Measurements from ENCODE around the gene IL17RE.
"Not testable (repeated sequence)": the region's sequence is repeated elsewhere in the genome, so short reads cannot be mapped to it uniquely, and the experiment has no call there.

IL17RE gene

DNA sequence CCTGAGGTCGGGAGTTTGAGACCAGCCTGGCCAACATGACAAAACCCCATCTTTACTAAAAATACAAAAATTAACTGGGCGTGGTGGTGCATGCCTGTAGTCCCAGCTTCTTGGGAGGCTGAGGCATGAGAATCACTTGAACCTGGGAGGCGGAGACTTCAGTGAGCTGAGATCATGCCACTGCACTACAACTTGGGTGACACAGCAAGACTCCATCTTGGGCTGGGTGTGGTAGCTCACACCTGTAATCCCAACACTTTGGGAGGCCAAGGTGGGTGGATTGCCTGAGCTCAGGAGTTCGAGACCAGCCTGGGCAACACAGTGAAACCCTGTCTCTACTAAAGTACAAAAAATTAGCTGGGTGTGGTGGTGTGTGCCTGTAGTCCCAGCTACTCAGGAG lies 26.4 kb upstream of the IL17RE start:
- in situ Hi-C loops (cut with HindIII; ENCODE audit: low pct_ligation_motif_present, low pct_unique_long_range_greater_than_20kb, low sequenced_read_pairs); DNase-seq: not testable (repeated sequence)

DNA sequence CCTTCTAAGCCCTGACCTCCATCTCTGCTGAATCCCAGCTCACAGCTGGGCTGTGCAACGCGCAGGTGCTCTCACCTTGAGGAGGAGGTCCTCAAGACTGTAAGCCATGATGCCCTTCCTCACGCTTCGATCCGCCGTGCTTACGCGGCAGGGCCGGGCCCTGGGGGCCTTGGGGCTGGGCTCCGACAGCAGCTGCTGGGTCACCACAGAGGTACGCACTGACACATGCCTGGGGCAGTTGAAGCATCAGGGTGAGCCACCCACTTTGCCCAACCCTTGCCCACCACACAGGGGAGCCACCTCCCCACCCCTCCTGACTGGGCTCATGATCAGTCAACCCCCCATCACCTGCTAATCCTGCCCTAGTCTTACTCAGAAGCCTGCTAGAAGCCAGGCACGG lies 25.7 kb upstream of the IL17RE start:
- DNase-seq = no peak
- in situ Hi-C loops (cut with HindIII; ENCODE audit: low pct_ligation_motif_present, low pct_unique_long_range_greater_than_20kb, low sequenced_read_pairs) = no loop called here

DNA sequence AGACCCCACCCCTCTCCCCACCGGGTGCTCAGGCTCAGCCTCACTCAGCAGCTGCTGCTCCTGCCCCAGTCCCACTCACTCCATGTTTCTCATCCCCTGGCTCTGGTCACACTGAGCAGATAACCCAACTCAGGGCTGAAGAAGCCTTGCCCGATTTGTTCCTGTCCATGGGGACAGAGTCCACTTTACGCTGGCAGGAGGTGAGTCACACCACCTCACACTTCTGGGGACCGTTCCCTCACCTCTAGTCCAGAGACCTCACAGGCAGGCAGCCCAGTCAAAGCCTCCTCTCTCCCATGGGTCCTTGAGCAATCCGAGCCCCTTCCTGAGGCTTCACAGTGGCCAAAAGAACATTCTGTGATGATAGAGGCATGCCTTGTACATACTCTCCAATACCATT lies 23.9 kb upstream of the IL17RE start:
- DNase-seq = no peak
- in situ Hi-C loops (cut with HindIII; ENCODE audit: low pct_ligation_motif_present, low pct_unique_long_range_greater_than_20kb, low sequenced_read_pairs) = no loop called here

DNA sequence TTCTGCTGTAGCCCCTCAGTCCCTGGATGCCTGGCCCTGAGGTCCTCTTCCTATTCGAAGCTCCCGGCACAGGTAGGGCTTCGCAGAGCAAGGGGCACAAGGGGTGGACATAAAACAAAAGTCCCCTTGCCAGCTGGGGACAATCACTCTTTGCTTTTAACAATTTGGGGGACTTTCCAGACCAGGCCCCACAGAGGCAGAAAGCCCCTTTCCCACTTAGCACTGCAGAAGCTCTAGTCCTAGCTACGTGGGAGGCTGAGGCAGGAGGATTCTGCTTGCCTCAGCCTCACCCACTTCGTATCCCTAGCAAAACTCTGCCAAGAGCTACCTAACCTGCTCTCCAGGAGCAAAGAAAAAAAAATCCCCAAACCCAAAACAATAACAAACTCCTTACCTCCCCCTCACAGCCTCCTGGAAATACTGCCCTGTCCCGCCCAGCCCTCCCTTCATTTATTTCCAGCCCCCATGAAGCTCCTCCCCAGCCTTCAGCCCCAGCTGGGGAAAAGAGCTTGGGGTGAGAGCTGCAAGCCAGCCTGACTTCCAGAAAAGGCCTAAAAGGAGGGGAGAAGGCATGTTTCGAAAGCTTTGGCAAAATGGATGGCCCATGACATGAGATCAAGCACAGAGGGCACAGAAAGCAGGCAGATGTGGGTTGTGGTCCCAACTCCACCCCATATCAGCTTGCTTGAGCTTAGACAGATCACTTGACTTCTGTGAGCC lies 22.7 kb upstream of the IL17RE start, which contains the start of gene CIDEC:
TSS of gene CIDEC (minus strand) at position 424 of the 720 bp plus-strand sequence. CDS start 1,767 bp downstream, outside the sequence.
- no peak for DNase-seq
- in situ Hi-C loops (cut with HindIII; ENCODE audit: low pct_ligation_motif_present, low pct_unique_long_range_greater_than_20kb, low sequenced_read_pairs) = no loop called here

DNA sequence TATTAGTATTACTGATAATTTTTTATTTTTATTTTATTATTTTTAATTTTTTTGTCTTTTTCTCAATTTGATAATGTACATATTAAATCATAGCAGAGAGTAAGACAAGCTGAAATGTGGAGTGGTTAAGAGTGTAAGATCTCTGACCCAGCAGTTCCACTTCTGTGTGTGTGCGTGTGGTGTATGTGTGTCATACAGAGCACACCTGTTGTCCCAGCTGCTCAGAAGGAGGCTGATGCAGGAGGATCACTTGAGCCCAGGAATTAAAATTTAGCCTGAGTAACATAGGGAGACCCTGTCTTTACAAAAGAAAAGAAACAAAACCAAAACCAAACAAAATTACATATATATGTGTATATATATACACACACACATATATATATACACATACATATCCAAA lies 21.2 kb upstream of the IL17RE start:
- no peak for DNase-seq
- in situ Hi-C loops (cut with HindIII; ENCODE audit: low pct_ligation_motif_present, low pct_unique_long_range_greater_than_20kb, low sequenced_read_pairs) = no loop called here

DNA sequence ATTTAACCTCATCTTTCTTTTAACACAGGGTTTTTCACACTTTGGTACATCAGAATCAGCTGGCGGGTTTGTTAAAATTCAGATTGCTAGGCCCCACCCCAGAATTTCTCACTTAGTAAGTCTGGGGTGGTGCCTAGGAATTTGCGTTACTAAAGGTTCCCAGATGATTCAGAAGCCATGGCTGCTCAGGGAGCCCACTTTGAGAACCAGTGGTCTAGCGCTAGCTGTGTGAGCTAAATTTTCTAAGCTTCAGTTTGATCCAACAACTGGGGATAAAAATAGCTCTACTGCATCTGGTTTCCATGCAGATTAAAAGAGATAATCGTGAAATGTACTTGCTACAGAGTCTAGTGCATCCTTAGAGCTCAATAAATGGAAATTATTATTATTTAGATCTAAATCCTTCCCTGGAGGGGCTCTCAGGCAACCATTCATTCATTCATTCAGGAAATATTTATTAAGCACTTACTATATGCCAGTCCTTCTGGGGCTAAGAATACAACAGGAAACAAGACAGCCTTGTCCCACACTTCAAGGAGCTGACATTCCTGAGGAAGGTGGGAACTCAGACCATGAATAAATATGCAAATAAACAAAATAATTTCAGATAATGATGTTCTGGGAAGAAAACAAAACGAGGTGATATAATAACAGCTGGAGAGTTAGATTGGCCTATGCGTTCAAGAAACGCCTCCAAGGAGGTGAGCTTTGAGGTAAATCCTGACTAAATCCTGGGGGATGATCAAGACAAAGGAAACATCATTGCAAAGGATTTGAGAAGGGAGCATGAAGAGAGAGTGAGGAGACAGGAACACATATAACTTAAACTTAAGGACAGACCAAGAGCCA lies 18.7 kb upstream of the IL17RE start:
- in situ Hi-C loops (cut with HindIII; ENCODE audit: low pct_ligation_motif_present, low pct_unique_long_range_greater_than_20kb, low sequenced_read_pairs) = no loop called here
- DNase-seq = no peak

DNA sequence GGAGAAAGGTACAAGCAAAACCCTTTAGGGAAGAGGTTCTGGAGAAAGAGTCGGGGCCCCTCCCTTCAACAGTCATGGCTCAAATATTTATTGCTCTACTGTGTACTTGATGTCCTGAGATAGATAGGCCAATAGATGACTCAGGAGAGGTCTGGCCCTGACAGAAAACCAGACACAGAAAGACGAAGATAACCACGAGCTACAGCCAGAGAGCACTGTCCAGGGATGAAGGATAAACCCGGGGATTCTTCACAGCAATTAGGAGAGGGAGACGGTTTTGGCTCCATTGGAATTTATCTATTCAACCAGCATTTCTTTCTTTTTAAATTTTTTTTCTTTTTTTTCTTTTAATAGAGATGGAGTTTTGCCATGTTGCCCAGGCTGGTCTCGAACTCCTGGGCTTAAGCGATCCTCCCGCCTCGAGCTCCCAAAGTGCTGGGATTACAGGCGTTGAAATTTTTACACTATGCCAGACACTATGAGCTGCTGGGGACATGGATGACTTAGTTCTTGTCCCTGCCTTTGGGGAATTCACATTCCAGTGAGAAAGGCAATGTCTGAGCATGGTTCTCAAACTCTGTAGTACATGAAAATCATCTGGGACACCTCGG lies 18.0 kb upstream of the IL17RE start:
- in situ Hi-C loops (cut with HindIII; ENCODE audit: low pct_ligation_motif_present, low pct_unique_long_range_greater_than_20kb, low sequenced_read_pairs) = no loop called here
- DNase-seq = peak; percentile 78

DNA sequence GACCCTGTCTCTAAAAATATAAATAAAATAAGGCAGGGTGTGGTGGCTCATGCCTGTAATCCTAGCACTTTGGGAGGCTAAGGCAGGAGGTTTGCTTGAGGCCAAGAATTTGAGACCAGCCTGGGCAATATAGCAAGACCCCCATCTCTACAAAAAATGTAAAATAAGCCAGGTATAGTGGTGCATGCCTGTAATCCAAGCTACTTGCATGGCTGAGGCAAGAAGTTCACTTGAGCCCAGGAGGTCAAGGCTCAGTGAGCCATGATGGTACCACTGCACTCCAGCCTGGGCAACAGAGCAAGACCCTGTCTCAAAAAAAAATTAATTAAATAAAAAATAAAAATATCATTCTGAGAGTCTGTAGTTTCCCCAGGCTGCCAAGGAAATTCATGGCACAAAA lies 16.3 kb upstream of the IL17RE start:
- in situ Hi-C loops (cut with HindIII; ENCODE audit: low pct_ligation_motif_present, low pct_unique_long_range_greater_than_20kb, low sequenced_read_pairs) = no loop called here

DNA sequence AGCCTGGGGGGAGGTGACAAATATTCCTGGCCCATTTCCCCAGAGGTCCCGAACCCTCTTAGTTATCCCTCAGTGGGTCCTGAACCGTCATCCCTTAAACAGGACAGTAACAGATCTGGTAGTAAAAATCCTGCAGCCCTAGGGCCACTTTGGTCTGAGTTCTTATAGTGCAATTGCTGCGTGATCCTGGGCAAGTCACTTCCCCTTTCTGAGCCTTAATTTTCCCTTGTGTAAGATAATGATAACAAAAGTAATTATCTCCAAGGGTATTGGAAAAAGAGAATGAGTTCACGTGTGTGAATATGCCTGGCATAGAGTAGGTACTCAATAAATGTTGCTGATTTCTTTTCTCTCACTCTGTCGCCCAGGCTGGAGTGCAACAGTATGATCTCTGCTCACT lies 15.2 kb upstream of the IL17RE start:
- DNase-seq = no peak

More for the DNA sequence above, 16.3 kb upstream of the IL17RE start:
- DNase-seq = no peak

DNA sequence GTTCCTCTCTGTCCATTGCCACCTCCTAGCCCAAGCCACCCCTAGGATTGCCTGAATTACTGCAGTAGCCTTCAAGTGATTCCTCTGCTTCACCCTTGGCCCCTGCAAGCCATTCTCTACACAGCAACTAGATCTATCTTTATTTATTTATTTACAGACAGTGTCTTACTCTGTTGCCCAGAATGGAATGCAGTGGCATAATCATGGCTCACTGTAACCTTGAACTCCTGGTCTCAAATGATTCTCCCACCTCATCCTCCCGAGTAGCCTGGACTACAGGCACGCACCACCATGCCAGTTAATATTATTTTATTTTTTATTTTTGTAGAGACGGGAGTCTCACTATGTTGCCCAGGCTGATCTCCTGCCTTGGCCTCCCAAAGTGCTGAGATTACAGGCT lies 14.1 kb upstream of the IL17RE start:
- no peak for DNase-seq
- in situ Hi-C loops (cut with HindIII; ENCODE audit: low pct_ligation_motif_present, low pct_unique_long_range_greater_than_20kb, low sequenced_read_pairs) = no loop called here

More for the DNA sequence above, 15.2 kb upstream of the IL17RE start:
- in situ Hi-C loops (cut with HindIII; ENCODE audit: low pct_ligation_motif_present, low pct_unique_long_range_greater_than_20kb, low sequenced_read_pairs) = no loop called here

DNA sequence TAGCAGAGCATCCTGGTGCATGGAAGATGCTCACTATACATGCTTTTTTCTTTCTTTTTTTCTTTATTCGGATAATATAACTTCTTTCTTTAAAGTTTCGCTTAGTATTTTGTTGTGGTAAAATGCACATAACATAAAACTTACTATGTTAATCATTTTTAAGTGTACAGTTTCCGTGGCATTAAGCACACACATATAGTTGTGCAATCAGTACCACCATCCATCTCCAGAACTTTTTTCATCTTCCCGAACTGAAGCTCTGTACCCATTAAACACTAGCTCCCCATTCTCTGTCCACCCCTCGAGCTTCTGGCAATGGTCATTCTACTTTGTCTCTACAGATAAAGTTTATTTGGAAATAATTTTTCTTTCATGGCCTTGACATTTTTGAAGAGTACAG lies 13.2 kb upstream of the IL17RE start:
- DNase-seq = no peak
- in situ Hi-C loops (cut with HindIII; ENCODE audit: low pct_ligation_motif_present, low pct_unique_long_range_greater_than_20kb, low sequenced_read_pairs) = no loop called here

DNA sequence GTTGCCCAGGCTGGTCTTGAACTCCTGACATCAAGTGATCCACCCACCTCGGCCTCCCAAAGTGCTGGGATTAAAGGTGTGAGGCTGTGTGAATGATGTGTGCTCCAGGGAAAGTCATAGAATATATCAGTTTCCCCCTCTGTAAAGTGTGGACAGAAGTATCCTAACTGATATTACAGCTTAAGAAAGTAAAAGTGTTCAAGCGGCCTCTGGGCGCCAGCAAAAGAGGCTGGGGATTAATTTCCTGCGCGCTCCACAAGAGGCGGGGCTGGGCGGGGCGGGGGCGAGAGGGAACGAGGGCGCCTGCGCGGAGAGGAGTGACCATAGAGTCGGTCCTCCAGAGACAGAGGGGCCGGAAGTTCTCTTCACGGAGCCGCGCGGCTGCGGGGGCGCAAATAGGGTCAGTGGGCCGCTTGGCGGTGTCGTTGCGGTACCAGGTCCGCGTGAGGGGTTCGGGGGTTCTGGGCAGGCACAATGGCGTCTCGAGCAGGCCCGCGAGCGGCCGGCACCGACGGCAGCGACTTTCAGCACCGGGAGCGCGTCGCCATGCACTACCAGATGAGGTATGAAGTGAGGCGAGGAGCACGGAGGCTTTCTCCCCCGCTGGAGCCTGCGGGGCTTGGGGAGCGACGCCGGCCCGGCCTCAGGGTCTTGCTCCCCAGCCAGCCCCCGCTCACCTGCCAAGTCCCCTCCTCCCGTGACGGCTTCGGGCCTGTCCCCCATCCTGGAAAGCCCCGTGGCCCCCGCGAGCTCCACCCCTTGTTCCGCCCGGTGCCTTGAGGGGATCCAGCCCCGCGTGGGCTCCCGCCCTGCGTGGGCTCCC lies 12.2 kb upstream of the IL17RE start, which contains the start of gene JAGN1:
TSS of gene JAGN1 (plus strand) at position 362 of the 823 bp plus-strand sequence. CDS start at position 475, 113 bp downstream.
- peak; percentile 82 for DNase-seq
- in situ Hi-C loops (cut with HindIII; ENCODE audit: low pct_ligation_motif_present, low pct_unique_long_range_greater_than_20kb, low sequenced_read_pairs) = no loop called here

DNA sequence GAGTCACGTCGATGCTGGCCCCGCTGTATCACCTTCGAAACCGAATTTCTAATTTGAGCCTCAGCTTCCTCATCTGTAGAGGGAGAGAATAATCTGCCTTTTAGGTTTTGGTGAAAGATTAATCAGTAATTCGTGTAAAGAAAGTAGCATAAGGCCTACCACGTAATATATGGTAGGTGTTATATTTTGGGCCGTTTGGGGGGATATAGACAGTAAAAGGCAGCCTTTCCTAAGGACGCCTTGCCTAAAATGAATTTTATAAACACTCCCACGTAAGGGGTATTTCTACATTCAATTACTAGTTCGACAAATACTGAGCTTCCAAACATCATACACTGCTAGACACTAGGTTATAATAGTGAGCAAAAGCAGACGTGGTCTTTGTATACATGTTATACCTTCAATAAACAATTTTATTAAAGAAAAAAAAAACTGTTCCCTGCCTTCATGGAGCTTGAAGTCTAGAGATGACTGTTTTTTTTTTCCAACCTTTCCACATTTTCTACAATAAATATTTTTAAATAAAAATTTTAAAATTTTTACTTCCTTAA lies 11.5 kb upstream of the IL17RE start:
- no peak for DNase-seq
- in situ Hi-C loops (cut with HindIII; ENCODE audit: low pct_ligation_motif_present, low pct_unique_long_range_greater_than_20kb, low sequenced_read_pairs) = no loop called here

DNA sequence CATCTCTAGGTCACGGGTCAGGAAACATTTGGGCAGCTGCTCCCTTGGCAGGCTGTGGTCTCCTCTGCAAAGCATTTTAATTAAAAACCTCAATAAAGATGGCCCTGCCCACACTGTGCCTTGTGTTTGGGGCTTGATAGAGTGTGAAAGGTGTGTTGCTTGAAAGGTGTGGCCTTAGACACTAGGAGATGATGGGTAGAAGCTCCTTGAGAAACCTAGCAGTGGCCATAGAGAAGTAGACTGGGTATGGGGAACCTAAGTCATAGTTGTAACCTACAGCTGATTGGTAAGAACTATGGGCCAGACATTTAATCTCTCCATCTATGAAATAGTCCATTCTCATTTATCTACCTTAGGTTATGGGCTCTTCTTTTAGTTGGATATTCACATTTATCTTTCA lies 8.9 kb upstream of the IL17RE start:
- no peak for DNase-seq
- in situ Hi-C loops (cut with HindIII; ENCODE audit: low pct_ligation_motif_present, low pct_unique_long_range_greater_than_20kb, low sequenced_read_pairs) = no loop called here

DNA sequence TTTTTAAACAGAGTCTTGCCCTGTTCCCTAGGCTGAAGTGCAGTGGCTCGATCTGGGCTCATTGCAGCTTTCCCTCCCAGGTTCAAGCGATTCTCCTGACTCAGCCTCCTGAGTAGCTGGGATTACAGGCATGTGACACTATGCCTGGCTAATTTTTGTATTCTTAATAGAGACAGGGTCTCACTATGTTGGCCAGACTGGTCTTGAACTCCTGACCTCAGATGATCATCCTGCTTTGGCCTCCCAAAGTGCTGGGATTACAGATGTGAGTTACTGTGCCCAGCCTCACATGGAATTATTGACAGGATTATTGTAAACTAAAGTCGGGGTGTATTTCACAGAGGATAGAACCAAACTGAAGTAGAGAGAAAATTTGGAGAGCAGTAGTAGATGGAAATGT lies 6.9 kb upstream of the IL17RE start:
- in situ Hi-C loops (cut with HindIII; ENCODE audit: low pct_ligation_motif_present, low pct_unique_long_range_greater_than_20kb, low sequenced_read_pairs); DNase-seq: not testable (repeated sequence)

DNA sequence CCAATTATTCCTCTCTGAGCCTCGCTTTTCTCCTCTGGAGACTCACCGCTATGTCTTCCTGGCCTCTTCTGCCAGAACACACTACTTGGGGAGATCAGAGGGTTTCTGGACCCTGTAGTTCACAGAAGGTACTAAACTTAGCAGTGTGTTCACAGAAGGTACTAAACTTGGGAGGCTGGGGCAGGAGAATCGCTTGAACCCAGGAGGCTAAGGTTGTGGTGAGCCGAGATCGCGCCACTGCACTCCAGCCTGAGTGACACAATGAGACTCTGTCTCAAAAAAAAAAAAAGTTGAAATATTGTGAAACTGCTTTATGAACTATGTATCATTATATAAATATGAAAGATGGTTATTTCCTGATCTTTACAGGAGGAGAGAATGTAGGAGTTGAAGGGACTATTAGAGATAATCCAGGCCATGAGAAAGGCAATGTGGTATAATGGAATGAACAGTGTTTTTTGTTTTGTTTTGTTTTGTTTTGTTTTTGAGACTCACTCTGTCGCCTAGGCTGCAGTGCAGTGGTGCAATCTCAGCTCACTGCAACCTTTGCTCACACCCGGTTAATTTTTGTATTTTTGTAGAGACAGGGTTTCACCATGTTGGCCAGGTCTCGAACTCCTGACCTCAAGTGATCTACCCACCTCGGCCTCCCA lies 5.8 kb upstream of the IL17RE start:
- DNase-seq; in situ Hi-C loops (cut with HindIII; ENCODE audit: low pct_ligation_motif_present, low pct_unique_long_range_greater_than_20kb, low sequenced_read_pairs): not testable (repeated sequence)

DNA sequence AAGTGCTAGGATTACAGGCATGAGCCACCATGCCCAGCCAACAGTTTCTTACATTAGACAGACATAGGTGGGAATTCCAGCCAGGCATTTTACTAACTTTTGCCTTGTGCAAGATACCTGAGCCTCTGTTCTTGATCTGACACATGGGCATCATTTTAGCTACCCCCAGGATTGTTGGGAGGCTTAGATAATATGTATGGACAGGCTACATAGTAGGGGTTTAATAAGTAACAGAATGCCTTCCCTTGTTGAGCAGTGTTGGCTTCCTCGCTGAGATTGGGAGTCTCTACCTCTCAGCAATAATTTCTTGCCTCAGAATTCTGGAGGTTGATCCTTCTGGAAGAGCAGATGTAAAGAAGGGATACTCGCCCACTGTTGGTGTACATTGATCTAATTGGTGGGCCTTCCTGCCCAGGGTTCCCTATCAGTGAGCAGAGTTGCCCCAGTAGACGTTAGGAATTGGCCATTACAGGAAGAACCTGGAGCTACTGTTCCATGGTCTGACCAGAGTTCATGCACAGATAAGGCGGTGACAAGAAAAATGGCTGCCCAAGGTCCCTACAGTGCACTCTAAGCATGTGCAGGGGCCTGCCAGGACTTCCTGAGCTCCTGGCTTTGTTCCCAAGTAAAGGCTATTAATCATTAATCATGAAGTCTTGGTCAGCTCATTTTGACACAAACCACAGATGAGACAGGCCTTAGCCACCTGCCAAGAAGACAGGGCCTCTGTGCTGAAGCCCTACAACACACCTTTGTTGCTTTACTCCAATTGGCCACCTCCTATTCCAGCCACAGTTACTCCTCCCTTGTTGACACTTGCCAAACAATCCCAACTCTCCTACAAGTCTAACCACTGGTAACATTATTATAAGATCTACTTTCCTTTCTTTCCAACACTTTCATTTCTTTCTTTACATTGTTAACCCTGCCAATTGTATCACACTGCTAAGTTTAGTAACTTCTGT lies 5.0 kb upstream of the IL17RE start:
- in situ Hi-C loops (cut with HindIII; ENCODE audit: low pct_ligation_motif_present, low pct_unique_long_range_greater_than_20kb, low sequenced_read_pairs) = no loop called here
- peak; percentile 92 for DNase-seq

Data from ACHN (cell line).